GM12874 (cell line): ENCODE data around the gene MFSD2A.

Experiments used
- TF ChIP-seq, protein P1 (sequence below): IDR thresholded peaks from 2 replicates; pipeline ENCODE4 v1.5.1; 2011; ENCODE audit warnings: low read depth, mild to moderate bottlenecking, control low read depth, low read length, moderate library complexity; ENCODE audit not compliant: insufficient read depth

MFSD2A gene

DNA sequence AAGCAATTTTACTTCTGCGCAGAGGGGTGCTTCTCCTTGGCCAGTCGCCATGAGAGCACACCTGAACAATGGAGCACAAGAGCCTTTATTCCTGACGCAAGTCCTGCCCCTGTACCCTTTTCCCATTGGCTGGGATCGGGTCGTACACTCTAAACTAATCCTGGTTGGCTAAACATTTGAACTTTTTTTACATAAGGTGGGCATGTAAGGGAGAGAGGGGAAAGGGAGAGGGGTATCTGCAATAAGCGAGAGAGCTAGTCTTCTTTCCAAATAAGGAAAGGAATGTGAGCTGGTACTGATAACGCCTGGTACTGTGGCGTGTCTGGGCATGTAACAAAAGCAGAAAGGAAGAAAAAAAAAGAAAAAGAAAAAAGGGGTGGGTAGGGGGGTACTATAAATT lies 21.8 kb downstream of the MFSD2A start:
- TF ChIP-seq, protein P1, sequence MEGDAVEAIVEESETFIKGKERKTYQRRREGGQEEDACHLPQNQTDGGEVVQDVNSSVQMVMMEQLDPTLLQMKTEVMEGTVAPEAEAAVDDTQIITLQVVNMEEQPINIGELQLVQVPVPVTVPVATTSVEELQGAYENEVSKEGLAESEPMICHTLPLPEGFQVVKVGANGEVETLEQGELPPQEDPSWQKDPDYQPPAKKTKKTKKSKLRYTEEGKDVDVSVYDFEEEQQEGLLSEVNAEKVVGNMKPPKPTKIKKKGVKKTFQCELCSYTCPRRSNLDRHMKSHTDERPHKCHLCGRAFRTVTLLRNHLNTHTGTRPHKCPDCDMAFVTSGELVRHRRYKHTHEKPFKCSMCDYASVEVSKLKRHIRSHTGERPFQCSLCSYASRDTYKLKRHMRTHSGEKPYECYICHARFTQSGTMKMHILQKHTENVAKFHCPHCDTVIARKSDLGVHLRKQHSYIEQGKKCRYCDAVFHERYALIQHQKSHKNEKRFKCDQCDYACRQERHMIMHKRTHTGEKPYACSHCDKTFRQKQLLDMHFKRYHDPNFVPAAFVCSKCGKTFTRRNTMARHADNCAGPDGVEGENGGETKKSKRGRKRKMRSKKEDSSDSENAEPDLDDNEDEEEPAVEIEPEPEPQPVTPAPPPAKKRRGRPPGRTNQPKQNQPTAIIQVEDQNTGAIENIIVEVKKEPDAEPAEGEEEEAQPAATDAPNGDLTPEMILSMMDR, result no peak

DNA sequence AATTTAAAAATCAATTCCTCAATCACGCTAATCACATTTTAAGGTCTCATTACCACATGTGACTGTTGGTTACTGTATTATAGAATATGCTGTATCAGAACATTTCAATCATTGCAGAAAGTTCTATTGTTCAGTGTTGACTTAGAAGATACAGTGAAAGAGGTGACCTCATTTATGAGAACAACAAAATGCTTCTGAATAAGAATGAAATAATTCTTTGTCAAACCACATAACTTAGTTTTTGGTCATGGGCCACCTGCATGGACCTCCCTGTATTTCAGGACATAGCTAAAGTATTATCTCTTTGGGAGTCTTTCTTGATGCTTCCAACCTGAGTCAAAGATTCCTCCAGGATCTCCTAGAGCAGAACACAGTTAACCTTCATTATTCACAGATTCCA lies 22.3 kb downstream of the MFSD2A start:
- TF ChIP-seq, protein P1, result no peak

DNA sequence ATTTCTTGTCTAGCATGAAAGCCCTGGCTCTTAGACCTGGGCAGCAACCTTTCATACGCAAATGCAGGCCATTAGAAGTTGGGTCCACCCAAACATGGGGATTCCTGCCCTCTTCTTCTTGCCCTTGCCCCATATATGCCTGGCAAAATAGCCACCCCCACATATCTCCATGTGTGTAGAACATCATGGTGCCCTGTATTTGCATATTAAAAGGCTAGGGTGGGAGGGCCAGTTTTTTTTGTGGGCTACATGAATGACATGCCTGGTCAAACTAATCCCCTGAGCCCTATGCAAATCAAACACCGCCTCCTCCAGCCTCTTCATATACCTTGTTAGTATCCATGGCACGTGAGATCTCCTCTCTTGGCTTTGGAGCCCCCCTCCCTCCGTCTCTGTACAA lies 24.7 kb downstream of the MFSD2A start:
- TF ChIP-seq, protein P1, result no peak

DNA sequence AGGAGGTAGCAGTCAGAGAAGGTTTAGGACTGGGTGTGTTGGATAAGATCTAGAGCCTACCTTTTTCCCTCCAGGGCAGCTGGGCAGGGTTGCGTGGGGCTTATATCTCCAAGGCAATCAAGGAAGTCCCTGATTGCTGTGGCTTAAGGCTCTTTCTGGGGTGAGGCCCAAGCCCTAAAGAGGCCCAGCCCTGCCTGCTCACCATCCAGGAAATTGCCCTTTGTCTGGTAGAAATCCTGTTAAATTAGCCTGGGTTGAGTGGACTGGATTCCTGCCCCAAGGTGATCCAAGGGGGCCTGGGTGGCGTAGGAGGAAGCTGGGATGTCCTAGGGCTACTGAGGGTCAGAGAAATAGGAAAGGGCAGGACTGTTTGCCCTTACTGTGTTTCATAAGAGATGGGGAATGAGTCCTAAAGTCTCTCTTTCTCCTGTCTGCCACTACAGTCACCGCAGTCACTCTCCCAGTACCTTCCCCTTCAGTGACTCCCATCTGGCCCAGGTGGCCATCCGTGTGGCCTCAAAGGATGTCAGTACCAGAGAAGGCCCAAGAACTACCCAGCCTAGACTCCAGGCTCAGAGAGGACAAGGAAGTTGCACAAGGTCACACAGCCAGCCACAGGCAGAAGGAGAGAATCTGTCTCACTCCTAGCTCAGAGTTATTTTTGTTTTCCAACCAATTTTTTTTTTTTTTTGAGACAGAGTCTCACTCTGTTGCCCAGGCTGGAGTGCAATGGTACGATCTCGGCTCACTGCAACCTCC lies 25.8 kb downstream of the MFSD2A start:
- TF ChIP-seq, protein P1, result no peak

DNA sequence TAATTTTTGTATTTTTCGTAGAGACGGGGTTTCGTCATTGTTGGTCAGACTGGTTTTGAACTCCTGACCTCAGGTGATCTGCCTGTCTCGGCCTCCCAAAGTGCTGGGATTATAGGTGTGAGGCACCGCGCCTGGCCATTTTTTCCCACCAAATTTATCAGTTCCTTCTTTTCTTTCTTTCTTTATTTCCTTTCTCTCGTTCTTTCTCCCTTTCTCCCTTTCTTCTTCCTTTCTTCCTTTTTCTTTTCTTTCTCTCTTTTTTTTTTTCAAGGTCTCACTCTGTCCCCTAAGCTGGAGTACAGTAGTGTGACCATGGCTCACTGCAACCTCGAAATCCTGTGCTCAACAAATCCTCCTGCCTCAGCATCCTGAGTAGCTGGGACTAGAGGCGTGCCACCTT lies 26.4 kb downstream of the MFSD2A start:
- TF ChIP-seq, protein P1, result no peak

DNA sequence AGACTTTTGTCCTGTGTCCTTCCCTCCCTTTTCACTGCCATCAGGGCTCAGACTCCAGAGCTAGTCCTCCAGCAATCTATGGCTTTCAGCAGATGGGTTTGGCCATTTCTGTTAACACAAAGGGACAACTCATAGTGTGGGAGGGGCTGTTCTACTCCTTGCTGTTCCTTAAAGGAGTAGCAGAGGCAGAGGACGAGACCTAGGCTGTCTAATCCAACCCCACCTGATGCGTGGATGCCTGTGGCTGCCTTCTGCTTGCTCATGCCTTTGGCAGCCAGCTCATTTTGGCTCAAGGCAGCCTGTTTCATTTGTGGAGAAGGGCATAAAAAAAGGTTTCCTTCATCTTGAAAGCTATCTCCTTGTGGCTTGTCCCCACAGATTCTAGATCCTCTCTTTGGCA lies 27.0 kb downstream of the MFSD2A start:
- TF ChIP-seq, protein P1, result no peak

DNA sequence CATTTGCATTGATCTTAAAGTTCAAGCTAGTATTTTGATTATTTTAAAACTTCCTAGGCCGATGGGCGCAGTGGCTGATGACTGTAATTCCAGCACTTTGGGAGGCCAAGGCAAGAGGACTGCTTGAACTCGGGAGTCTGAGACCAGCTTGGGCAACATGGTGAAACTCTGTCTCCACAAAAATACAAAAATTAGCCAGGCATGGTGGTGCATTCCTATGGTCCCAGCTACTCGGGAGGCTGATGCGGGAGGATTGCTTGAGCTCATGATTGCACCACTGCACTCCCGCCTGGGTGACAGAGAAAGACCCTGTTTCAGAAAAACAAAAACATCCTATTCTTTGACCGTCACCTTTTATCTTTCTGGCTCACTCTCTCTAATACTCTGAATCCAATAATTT lies 30.0 kb downstream of the MFSD2A start:
- TF ChIP-seq, protein P1, result no peak
